22Rv1 (cell line): ENCODE measurements around the gene GGN.
"Not testable (repeated sequence)": the region's sequence is repeated elsewhere in the genome, so short reads cannot be mapped to it uniquely, and the experiment has no call there.

ENCODE experiments used
- H3K27ac ChIP-seq: fragments of 450-650 bp; 2 replicates; pipeline ENCODE4 v1.5.1; 2017
- CTCF ChIP-seq: fragments of 450-650 bp; IDR thresholded peaks from 2 replicates; pipeline ENCODE4 v1.5.1; 2017; ENCODE audit warnings: mild to moderate bottlenecking
- ZFX ChIP-seq: fragments of 450-650 bp; IDR thresholded peaks from 2 replicates; pipeline ENCODE4 v1.6.1; 2017; ENCODE audit warnings: antibody characterized with exemption, borderline replicate concordance

Gene GGN

GRCh38 chr19:38369584-38369983, 18.2 kb downstream of the GGN start:
- no peak for TF ChIP-seq CTCF
- TF ChIP-seq ZFX = no peak
- H3K27ac ChIP-seq = no peak overlapping the region

GRCh38 chr19:38367041-38367440, 20.8 kb downstream of the GGN start:
- no peak overlapping the region for H3K27ac ChIP-seq
- TF ChIP-seq CTCF (no peak), ZFX (no peak)

- H3K27ac ChIP-seq = not testable (repeated sequence)
These were observed 24.7 kb downstream of the GGN start for GRCh38 chr19:38362946-38363688.

GRCh38 chr19:38362076-38362945, 25.5 kb downstream of the GGN start:
- TF ChIP-seq ZFX (no peak), CTCF (no peak)
- peak overlapping the region; percentile 54 for H3K27ac ChIP-seq

- H3K27ac ChIP-seq = peak overlapping the region; percentile 54
These were observed 26.2 kb downstream of the GGN start for GRCh38 chr19:38361633-38362075.

GRCh38 chr19:38360839-38361631, 26.8 kb downstream of the GGN start:
- H3K27ac ChIP-seq = peak overlapping the region; percentile 54
- TF ChIP-seq CTCF = no peak
- no peak for TF ChIP-seq ZFX

More at GRCh38 chr19:38361633-38362075, 26.2 kb downstream of the GGN start:
- TF ChIP-seq CTCF = peak; percentile 12; the same call in 1 of the 2 replicates
- TF ChIP-seq ZFX = no peak

- TF ChIP-seq ZFX (no peak), CTCF (no peak)
- H3K27ac ChIP-seq = no peak overlapping the region
These were observed 27.5 kb downstream of the GGN start for GRCh38 chr19:38360351-38360750.
